Smooth muscle cell (in vitro differentiated cells): ENCODE measurements around the gene UNCX. TPM values are rescaled to one million over a fixed set of nuclear protein-coding genes. Genes with fewer than 3 reads are reported as not detected.

Experiments used
- DNase-seq: peaks from one replicate; lab custom pipeline; 2025; ENCODE audit not compliant: unreplicated experiment; lab: John Stamatoyannopoulos, UW
- H2AFZ ChIP-seq: fragments of 200-600 bp; sonication (generic); 2 replicates; pipeline ENCODE4 v1.6.0; 2016; ENCODE audit warnings: antibody characterized with exemption, low read depth, mild to moderate bottlenecking
- H3F3A ChIP-seq: fragments of 200-600 bp; sonication (generic); 2 replicates; pipeline ENCODE4 v1.6.0; 2017; ENCODE audit warnings: antibody characterized with exemption, low read depth
- H3K27ac ChIP-seq: fragments of 200-600 bp; sonication (generic); 2 replicates; pipeline ENCODE4 v1.5.1; 2016; ENCODE audit warnings: low read depth, mild to moderate bottlenecking
- H3K27me3 ChIP-seq: fragments of 200-600 bp; sonication (generic); 2 replicates; pipeline ENCODE4 v1.6.1; 2016; ENCODE audit warnings: low read depth, mild to moderate bottlenecking
- H3K36me3 ChIP-seq: fragments of 200-600 bp; sonication (generic); 2 replicates; pipeline ENCODE4 v1.5.1; 2016; ENCODE audit warnings: low read depth
- H3K4me1 ChIP-seq: fragments of 200-600 bp; sonication (generic); 2 replicates; pipeline ENCODE4 v1.5.1; 2016; ENCODE audit warnings: low read depth
- H3K4me2 ChIP-seq: fragments of 200-600 bp; sonication (generic); 2 replicates; pipeline ENCODE4 v1.6.0; 2016; ENCODE audit warnings: mild to moderate bottlenecking
- H3K4me3 ChIP-seq: fragments of 200-600 bp; sonication (generic); 2 replicates; pipeline ENCODE4 v1.5.1; 2016; ENCODE audit warnings: mild to moderate bottlenecking
- H3K79me2 ChIP-seq: fragments of 200-600 bp; sonication (generic); 2 replicates; pipeline ENCODE4 v1.6.0; 2016; ENCODE audit warnings: low read depth, mild to moderate bottlenecking
- H3K9ac ChIP-seq: fragments of 200-600 bp; sonication (generic); 2 replicates; pipeline ENCODE4 v1.6.0; 2016; ENCODE audit warnings: low read depth
- H3K9me3 ChIP-seq: fragments of 200-600 bp; sonication (generic); replicated peaks from 2 replicates; pipeline ENCODE4 v1.5.1; 2016; ENCODE audit warnings: low read depth
- H4K20me1 ChIP-seq: fragments of 200-600 bp; sonication (generic); 2 replicates; pipeline ENCODE4 v1.6.0; 2016; ENCODE audit warnings: low read depth
- CTCF ChIP-seq: fragments of 200-600 bp; sonication (generic); IDR thresholded peaks from 2 replicates; pipeline ENCODE4 v1.5.1; 2017; ENCODE audit warnings: borderline replicate concordance, mild to moderate bottlenecking, antibody characterized with exemption; ENCODE audit not compliant: insufficient read depth, poor library complexity, severe bottlenecking
- WGBS: methylation state at CpG from one replicate; pipeline ENCODE4 v1.1.7; 2016; ENCODE audit warnings: low lambda C conversion rate; 5-methylcytosine and 5-hydroxymethylcytosine counted together
- polyA plus RNA-seq: library from polyadenylated mRNA; unstranded; fragments of >200 nt; fragmentation: Nextera tagmentation; extraction: Ambion mirVana; gene quantifications from 2 replicates; pipeline ENCODE4 v1.2.1, GENCODE V29; 2016
- total RNA-seq: library from RNA; depleted of rRNA; stranded (reverse); fragments of >200 nt; gene quantifications from 2 replicates; pipeline ENCODE4 v1.2.3, GENCODE V29; 2014

The UNCX gene
- total and polyA plus RNA-seq, 2 experiments from 2014 or later = not detected

GRCh38 chr7:1275451-1276381 lies 43.0 kb downstream of the UNCX start:
- Histone ChIP-seq H3K4me1 (no peaks in the 10 kb centered on the region), H3K4me3 (no peak overlapping the region), H3K9me3 (no peaks in the 10 kb centered on the region), H3K27ac (no peak overlapping the region), H3K79me2 (no peaks in the 10 kb centered on the region), H3F3A (no peaks in the 10 kb centered on the region), H4K20me1 (no peaks in the 10 kb centered on the region), H3K9ac (no peak overlapping the region), H3K27me3 (no peaks in the 10 kb centered on the region), H2AFZ (no peak overlapping the region), H3K36me3 (no peaks in the 10 kb centered on the region), H3K4me2 (no peak overlapping the region)
- no peak for TF ChIP-seq CTCF
- DNase-seq = no peak
- 87% methylated on average over 61 of the region's 61 CpGs for WGBS

GRCh38 chr7:1276626-1277175 lies 44.0 kb downstream of the UNCX start:
- no peak for DNase-seq
- Histone ChIP-seq H3K4me1 (no peaks in the 10 kb centered on the region), H4K20me1 (no peaks in the 10 kb centered on the region), H3K27ac (no peak overlapping the region), H3K9ac (no peak overlapping the region), H3K9me3 (no peaks in the 10 kb centered on the region), H3K4me3 (no peak overlapping the region), H3F3A (no peaks in the 10 kb centered on the region), H3K27me3 (no peaks in the 10 kb centered on the region), H3K79me2 (no peaks in the 10 kb centered on the region), H3K36me3 (no peaks in the 10 kb centered on the region), H2AFZ (no peak overlapping the region), H3K4me2 (no peak overlapping the region)
- TF ChIP-seq CTCF = no peak
- 96% methylated on average over 10 of the region's 10 CpGs for WGBS

- Histone ChIP-seq H2AFZ (no peak overlapping the region), H3K9ac (no peak overlapping the region)
- 93% methylated on average over 10 of the region's 10 CpGs for WGBS
These were observed 45.9 kb downstream of the UNCX start for GRCh38 chr7:1278543-1278942.

More at GRCh38 chr7:1278543-1278942, 45.9 kb downstream of the UNCX start:
- H4K20me1 ChIP-seq = no peaks in the 10 kb centered on the region
- H3K4me3 ChIP-seq = no peak overlapping the region
- no peak overlapping the region for H3K4me2 ChIP-seq
- no peaks in the 10 kb centered on the region for H3K36me3 ChIP-seq
- H3K27ac ChIP-seq = no peak overlapping the region
- no peaks in the 10 kb centered on the region for H3K79me2 ChIP-seq
- H3F3A ChIP-seq = no peaks in the 10 kb centered on the region
- no peaks in the 10 kb centered on the region for H3K4me1 ChIP-seq
- H3K27me3 ChIP-seq = no peaks in the 10 kb centered on the region
- no peak for TF ChIP-seq CTCF
- H3K9me3 ChIP-seq = no peaks in the 10 kb centered on the region
- no peak for DNase-seq
